Limb (tissue), 2 donors: ENCODE measurements around the gene LCE3A.
"Not testable (repeated sequence)": the region's sequence is repeated elsewhere in the genome, so short reads cannot be mapped to it uniquely, and the experiment has no call there.

ENCODE experiments used
- DNase-seq, 2 donors: peaks; one replicate each; pipeline ENCODE4 v3.0.0-alpha.2; 2016; ENCODE audit errors: extremely low spot score in 2 of 2

LCE3A gene, protein sequence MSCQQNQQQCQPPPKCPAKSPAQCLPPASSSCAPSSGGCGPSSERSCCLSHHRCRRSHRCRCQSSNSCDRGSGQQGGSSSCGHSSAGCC

DNA sequence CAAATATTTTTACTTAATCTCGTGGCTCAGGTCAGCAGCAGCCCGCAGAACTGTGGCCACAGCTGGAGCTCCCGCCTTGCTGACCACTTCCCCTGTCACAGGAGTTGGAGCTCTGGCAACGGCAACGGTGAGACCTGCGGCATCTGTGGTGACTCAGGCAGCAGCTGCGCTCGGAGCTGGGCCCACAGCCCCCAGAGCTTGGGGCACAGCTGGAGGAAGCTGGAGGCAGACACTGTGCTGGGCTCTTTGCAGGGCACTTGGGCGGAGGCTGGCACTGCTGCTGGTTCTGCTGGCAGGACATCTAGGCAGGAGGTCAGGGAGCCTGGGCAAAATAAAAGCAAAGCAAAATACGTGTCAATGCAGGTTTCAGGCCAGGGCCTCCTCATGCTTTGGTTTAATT, at the start of gene LCE3A:
Gene LCE3A (minus strand): TSS at position 301 of the 400 bp plus-strand sequence. CDS start 0 bp downstream, at position 301.
- DNase-seq: no peak

DNA sequence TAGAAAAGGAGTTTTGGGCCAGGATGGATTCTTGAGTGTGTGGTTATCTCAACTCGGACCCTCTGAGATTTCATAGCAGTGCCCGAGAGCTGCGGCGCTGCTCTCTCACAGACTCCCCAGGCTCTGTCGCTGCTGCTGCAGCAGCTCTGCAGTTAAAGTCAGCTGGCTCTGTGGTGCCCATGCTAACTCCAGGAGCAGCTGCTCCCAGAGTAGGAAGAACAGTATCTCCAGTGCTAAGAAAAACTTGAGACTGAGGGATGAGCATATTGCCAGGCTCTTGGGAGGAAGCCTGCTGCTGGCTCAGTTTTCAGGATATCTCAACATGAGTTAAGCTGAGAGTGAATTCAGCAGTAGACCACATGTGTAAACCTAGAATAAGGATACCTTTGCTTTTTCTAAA, 44.7 kb upstream of the LCE3A start:
- no peak for DNase-seq

DNA sequence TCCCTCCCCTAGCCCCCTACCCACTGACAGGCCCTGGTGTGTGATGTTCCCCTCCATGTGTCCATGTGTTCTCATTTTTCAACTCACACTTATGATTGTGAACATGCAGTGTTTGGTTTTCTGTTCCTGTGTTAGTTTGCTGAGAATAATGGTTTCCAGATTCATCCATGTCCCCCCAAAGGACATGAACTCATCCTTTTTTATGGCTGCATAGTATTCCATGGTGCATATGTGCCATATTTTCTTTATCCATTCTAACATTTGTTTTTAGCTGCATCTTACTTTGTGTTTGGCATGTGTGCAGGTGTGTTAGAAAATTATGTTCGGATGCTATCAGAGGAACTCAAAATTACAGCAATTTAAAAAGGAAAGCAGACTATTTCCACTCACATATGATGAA, 43.3 kb upstream of the LCE3A start:
- DNase-seq: not testable (repeated sequence)

DNA sequence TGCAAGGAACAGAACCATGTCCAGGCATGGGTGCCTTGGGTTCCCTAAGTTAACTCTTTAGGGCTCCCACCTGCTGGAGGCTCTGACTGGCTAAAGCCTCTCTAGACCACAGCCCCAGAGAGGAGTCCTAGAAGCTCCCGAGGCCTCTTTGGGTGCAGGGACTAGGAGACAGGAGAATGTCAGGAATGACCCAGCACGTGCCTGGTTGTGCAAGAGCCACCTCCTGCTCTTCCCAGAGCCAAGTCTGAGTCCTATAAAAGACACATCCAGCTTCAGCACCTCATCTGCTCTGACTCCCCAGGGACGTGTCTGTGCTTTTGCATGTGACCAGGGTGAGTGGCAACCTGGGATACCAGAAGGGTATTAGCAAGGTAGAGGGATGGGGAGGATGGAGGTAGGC, 40.2 kb upstream of the LCE3A start, which contains the start of gene LCE2D:
Gene LCE2D (plus strand): TSS at position 283 of the 400 bp plus-strand sequence. CDS start 726 bp downstream, outside the sequence.
- DNase-seq: no peak

DNA sequence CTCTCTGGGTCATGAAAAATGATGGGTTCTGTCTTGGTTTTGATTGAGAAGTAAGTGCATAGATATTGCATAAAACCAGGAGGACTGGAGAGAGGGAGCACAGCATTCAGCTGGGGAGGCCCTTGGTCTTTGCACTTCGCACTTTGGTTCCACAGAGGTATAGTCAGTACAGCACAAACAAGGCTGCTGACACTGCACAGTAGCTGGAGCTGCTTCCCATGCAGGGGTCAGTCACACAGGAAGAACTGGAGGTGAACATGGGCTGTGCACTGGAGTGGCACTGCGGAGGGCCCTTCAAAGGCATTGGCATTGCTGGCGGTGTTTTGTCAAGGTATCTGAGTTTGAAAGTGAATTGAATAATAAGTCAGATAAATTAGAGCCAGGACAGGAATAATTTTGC, 35.7 kb upstream of the LCE3A start:
- no peak for DNase-seq

DNA sequence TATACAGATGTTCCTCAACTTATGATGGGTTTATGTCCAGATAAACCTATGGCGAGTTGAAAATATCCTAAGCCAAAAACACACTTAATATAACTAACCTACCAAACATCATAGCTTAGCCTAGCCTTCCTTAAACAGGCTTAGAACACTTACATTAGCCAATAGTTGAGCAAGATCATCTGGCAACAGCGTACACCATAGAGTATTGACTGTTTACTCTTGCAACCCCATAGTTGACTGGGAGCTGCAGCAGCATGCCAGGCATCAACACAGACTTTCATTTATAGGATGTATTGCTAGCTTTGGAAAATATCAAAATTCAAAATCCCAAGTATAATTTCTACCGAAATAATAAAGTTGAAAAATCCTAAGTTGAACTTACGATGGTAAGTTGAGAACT, 34.8 kb upstream of the LCE3A start:
- DNase-seq: no peak

DNA sequence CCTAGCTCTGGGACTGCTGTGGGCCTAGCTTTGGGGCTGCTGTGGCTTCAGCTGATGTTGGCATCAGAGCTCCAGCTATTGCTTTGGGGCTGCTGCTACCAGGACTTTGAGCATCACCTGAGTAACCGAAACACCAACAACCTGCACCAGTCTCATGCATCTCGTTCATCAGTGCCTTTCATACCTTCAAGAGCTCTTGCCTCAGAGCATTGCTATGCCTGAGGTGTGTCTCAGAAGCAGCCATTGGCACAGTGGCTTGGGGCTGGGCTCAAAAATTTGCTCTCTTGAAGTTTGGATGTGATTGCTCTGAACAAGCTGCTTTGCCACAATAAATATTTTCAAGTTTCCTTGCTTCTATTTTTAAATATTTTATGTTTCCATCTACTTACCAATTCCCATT, 33.6 kb upstream of the LCE3A start:
- no peak for DNase-seq

DNA sequence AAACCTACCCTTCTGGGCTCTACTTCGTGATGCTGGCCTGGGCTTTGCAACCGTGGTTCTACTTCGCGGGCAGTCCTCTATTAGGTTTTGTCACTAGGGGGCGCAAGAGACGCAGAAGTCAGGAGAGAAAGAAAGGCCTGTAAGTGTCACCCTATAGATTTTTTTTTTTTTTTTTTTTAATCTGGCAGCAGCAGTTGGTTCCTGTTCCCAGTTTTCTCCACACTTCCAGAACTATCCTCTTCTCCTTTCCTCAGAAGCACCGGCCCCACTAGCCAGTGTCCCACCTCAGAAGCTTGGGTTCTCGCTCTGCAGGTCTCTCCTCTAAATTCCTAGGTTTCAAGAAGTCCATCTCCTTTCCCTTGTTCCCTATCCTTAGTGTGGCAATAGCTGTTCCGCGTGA, 31.2 kb upstream of the LCE3A start:
- DNase-seq: peak; percentile 14 to 60

DNA sequence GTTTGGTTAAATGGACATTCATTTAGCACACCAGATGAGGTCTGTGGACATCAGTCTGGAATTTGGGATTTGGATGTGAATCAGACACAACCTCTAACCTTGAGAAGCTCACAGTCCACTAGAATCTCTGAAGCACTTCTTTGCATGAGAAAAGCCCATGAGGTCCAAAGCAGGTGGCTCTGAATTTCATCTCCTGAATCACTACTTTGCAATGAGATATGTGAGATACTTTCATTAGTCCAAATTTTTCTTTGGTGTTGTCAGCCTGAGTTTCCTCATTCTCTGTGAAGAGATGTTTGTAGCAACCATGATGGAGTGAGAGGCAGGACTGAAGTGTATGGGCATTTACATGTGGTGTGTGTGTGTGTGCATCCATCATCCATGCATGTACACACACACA, 23.8 kb upstream of the LCE3A start:
- no peak for DNase-seq

DNA sequence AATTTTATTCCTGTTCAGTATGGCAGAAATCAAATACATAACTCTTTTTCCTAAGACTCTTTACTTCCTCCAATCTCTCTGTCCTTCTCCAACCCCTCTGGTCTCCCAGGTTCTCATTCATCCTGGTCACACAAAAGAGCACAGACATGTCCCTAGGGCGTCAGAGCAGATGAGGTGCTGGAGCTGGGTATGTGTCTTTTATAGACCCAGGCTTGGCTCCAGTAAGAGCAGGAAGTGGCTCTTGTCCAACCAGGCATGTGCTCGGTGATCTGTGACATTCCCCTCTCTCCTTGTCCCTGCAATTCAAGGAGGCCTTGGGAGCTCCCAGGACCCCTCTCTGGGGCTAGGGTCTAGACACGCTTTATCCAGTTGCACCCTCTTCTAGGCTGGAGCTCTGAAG, 22.2 kb upstream of the LCE3A start:
- no peak for DNase-seq

DNA sequence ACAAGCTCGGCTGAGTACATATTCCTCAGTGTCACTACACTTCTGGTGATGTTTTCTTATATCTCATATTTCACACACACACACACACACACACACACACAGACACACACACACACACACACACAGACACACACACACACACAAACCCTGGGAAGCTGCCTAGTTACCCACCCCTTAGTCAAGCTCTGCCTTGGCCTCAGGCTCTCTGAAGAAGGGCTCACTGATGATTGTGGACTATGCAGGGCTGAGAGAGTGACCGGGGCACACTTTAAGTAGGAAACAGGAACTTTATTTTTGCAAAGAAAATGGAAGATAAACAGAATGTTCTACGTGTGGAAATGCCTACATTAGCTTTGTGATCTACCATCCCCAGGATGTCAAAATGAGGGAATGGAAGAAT, 21.0 kb upstream of the LCE3A start:
- DNase-seq: no peak

DNA sequence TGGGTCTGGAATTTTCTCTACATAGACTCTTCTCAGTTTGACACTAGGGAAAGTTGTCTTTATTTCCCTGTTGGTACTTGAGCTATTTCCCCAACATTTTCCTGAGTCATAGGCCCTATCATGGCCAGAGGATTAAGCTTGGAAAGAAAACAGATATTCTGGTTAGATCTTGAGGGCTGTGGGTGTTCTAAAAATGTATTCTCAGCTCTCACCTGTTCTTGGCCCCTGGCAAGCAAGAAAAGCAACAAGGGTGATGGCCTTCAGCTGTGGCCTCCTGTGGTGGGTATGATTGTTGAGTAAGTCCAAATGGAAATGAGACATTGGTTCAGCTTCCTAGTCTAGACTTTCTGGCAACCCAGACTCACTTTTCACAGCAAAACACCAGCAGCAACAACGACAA, 17.4 kb upstream of the LCE3A start:
- DNase-seq: no peak

DNA sequence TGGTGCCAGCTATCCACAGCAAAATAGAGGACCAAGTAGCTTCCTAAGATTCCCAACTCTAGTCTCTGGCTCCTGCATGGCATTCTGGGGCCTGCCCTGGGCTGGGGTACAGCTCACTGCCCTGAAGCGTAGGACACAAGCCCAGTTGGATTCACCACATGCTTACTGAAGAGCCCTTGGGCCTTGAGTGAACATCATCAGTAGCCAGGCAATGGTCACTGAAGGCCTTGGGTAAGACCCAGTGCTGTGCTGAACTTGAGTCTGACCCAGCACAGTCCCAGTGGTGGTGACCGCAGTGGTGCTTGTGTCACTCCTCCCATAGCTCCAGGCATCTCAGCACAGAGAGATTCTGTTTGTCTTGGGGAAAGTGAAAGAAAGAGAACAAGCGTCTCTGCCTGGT, 7.7 kb upstream of the LCE3A start:
- no peak for DNase-seq

DNA sequence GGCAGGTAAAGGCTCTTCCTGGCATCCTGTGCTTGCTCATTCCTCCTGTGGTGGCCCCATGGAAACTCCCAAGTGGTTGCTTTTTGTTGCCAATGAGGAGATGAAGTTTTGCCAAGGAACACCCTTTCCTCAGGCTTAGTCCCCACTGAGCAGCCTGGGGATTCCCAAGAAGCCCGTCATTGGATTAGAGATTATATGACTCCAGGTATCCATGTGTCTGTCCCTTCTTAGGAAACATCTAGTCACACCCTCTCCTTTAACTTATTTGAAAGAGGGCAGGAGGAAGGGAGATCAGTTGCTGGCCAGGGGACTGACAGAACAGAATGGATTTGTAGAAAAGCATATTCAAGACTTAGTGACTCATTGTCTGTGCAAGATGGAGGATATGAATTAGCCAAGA, 3.8 kb upstream of the LCE3A start:
- DNase-seq: no peak

DNA sequence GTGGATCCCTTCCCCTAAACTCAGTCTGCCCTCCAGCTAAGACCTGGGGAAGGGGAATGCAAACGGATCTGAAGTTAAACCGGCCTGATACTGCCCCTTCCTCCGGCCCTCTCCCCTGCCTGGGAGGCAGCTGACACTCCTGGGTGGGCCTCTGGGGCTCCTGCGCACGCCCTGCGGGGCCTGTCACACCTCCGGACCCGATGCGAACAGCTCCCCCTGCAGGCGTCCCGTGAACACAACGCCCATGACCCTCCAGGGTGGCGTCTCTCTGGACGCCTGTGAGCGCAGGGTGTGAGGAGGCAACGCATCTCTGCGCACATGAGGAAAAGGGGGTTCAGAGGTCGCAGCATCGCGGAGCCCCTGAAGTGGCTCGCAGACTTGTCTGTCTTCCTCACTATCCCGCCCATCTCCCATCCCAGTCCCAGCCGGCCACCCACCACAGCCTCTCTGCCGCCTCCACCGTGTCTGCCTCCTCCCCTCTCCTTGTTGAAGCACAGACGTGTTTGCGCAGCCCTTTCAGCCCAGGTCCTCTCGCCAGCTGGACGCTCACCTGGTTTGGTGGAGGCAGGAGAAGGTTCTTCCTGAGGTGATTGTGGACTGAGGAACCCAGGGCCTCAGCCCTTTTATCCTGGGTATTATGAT, 421 bp upstream of the LCE3A start:
- DNase-seq: no peak

DNA sequence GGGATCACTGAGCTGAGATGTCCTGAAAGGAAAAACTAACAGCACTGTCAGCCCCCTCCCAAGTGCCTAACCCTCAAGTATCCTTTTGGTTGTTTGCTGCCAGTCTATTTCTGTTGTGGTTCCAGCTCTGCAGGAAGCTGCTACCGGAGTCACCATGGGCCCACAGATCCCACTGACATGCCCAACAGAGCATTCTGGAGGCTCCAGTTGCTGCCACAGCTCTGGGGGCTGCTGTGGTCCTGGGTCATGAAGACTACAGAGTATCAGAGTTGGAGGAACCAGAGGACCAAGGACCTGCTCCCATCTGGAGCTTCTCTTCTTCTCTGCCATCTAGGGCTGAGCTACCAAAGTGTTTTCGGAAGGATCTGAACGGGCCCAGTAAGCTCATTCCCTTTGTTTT, 910 bp downstream of the LCE3A start:
- no peak for DNase-seq

DNA sequence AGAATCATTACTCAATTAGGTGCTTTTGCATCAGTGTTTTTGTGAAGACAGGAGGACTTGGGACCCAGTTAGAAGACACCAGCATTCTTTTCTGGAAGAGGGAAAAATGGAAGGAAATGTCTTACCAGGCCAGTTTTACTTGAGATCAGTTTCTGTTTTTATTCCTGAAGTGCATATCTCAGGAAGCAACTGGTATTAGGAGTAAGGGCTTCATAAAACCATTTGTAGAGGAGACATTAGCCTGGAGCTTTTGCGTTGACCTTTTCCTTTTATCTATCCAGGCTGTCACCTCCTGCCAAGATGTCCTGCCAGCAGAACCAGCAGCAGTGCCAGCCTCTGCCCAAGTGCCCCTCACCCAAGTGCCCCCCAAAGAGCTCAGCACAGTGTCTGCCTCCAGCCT, 9.4 kb downstream of the LCE3A start, which contains the start of gene LCE3B:
Gene LCE3B (plus strand): TSS at position 301 of the 400 bp plus-strand sequence. CDS start 0 bp downstream, at position 301.
- DNase-seq: no peak

DNA sequence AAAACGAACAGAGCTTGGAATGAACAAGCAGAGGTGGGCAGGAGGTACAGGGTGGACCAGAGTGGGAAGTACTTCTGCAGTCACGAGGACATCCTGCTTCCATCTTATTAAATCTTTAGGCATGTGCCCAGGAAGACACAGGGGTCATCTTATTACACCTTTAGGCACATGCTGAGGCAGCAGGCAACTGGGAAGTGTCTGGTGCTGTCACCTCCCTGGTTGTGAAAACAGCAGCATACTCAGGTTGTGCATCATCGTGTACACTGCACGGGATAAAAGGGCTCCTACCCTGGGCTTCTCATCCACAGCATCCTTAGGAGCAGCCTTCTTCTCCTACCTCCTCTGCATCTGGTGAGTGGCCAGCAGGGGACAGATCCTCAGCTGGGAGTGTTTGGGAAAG, 23.0 kb downstream of the LCE3A start, which contains the start of gene LCE3C:
Gene LCE3C (plus strand): TSS at position 301 of the 400 bp plus-strand sequence. CDS start 498 bp downstream, outside the sequence.
- DNase-seq: no peak

DNA sequence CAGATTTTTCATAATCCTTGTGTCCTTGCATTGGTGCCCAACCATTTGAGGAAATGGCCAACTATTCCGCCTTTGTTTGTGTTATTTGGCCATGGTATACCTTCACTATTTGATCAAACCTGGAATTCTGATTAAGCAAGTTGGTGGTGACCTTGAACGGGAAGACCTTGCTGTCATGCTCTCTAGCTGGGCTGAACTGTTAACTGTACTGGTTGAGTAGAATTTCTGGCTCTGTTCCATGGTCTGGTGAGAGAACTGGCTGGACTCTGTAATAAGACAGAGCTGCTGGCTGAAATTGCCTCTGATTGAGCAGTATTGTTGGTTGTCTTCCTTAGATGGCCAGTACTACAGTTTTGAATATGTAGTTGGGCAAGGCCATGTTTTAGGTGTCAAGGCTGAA, 25.9 kb downstream of the LCE3A start:
- no peak for DNase-seq

DNA sequence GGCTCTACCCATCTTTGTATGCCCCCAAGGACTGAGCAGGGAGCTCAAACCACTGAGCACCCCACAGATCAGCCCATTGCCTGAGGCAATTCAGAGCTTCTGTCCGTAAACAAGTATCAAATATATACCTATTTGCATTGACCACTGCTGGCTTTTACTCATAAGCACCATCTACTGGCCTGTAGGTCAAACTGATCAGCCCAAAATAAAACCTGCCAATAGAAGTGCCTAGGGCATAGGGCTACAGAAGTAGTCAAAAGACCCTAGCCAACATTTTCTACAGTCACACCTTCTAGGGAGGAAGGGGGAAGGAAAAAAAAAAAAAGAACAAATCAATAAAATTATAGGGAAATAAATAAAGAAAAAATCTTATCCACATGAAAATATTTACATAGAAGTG, 37.3 kb downstream of the LCE3A start:
- no peak for DNase-seq

DNA sequence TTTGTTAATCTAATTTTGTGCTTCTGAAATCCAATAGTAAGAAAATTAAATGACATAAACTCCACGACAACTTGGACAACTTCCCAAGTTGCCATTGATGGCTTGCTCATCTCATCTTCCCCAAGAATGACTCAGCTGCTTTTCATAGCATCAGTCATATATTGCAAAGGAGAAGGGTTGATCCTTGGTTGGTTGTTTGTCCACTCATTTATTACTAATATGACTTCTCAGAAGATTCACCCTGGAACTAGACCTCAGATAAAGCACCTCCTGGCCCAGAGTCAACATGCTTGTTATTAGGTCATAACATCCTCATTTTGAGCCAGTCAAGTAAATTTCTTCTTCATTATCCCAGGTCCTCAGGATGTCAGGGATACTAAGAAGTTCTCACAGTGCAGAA, 40.3 kb downstream of the LCE3A start:
- DNase-seq: no peak

DNA sequence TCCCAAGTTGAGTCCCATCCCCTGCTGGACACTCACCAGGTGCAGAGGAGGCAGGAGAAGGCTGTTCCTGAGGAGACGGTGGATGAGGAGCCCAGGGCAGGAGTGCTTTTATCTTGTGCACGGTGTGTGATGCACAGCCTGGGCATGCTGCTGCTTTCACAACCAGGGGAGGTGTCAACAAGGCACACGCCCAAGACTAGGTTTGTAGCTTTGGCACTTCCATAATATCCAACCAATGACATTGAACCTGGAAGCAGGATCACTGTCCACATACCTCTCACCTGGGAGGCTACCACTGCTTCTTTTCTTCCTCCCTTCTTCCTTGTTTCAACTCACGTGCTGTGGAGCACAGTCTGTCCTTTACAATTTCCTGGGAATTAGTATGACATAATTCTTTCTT, 42.5 kb downstream of the LCE3A start, which contains the start of gene LCE3D:
Gene LCE3D (minus strand): TSS at position 84 of the 400 bp plus-strand sequence. CDS start 580 bp downstream, outside the sequence.
- DNase-seq: no peak

DNA sequence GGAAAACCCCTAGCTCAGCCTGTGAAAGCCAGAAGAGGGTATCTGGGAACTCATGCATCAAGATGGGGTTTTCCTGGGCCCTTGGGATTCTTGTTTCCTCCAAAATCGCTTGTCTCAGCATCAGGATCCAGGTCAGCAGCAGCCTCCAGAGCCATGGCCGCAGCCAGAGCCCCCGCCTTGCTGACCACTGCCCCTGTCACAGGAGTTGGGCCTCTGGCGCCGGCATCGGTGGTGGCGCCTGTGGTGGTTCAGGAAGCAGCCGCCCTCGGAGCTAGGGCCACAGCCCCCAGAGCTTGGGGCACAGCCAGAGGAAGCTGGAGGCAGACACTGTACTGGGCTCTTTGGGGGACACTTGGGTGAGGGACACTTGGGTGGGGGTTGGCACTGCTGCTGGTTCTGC, 43.4 kb downstream of the LCE3A start:
- DNase-seq: not testable (repeated sequence)
